HG03354 (cell line): ENCODE measurements around the gene CACNA1I.
A peak's percentile ranks its signal among the peaks of the same experiment; 100 is the strongest.
"Not testable (repeated sequence)": the region's sequence is repeated elsewhere in the genome, so short reads cannot be mapped to it uniquely, and the experiment has no call there.

ENCODE experiments used
- ATAC-seq: cut with Tn5 transposase; IDR thresholded peaks from one replicate; pipeline ENCODE4 v1.9.1; 2021; ENCODE audit warnings: mild to moderate bottlenecking; ENCODE audit not compliant: unreplicated experiment, poor library complexity, severe bottlenecking

CACNA1I gene

DNA sequence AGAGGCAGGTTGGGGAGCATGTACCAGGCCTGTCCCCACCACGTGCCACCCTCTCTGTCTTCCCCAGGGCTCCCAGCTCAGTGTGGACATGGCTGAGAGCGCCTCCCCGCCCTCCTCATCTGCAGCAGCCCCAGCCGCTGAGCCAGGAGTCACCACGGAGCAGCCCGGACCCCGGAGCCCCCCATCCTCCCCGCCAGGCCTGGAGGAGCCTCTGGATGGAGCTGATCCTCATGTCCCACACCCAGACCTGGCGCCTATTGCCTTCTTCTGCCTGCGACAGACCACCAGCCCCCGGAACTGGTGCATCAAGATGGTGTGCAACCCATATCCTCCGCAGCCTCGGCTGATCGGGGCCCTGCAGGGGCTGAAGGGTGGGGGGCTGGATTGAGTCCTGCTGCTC, at the start of gene CACNA1I:
TSS of gene CACNA1I (plus strand) at position 89 of the 400 bp plus-strand sequence. CDS start at position 89, 0 bp downstream.
- ATAC-seq: no peak

DNA sequence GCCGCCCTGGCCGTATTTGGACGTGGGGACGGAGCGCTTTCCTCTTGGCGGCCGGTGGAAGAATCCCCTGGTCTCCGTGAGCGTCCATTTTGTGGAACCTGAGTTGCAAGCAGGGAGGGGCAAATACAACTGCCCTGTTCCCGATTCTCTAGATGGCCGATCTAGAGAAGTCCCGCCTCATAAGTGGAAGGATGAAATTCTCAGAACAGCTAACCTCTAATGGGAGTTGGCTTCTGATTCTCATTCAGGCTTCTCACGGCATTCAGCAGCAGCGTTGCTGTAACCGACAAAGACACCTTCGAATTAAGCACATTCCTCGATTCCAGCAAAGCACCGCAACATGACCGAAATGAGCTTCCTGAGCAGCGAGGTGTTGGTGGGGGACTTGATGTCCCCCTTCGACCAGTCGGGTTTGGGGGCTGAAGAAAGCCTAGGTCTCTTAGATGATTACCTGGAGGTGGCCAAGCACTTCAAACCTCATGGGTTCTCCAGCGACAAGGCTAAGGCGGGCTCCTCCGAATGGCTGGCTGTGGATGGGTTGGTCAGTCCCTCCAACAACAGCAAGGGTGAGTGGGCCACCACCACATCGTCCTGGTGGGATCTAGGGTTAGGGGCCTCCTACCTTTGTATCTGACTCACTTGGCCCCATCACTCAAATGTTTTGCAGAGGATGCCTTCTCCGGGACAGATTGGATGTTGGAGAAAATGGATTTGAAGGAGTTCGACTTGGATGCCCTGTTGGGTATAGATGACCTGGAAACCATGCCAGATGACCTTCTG, 49.3 kb upstream of the CACNA1I start:
- not testable (repeated sequence) for ATAC-seq

DNA sequence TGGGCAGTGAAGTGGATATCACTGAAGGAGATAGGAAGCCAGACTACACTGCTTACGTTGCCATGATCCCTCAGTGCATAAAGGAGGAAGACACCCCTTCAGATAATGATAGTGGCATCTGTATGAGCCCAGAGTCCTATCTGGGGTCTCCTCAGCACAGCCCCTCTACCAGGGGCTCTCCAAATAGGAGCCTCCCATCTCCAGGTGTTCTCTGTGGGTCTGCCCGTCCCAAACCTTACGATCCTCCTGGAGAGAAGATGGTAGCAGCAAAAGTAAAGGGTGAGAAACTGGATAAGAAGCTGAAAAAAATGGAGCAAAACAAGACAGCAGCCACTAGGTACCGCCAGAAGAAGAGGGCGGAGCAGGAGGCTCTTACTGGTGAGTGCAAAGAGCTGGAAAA, 48.5 kb upstream of the CACNA1I start:
- not testable (repeated sequence) for ATAC-seq

DNA sequence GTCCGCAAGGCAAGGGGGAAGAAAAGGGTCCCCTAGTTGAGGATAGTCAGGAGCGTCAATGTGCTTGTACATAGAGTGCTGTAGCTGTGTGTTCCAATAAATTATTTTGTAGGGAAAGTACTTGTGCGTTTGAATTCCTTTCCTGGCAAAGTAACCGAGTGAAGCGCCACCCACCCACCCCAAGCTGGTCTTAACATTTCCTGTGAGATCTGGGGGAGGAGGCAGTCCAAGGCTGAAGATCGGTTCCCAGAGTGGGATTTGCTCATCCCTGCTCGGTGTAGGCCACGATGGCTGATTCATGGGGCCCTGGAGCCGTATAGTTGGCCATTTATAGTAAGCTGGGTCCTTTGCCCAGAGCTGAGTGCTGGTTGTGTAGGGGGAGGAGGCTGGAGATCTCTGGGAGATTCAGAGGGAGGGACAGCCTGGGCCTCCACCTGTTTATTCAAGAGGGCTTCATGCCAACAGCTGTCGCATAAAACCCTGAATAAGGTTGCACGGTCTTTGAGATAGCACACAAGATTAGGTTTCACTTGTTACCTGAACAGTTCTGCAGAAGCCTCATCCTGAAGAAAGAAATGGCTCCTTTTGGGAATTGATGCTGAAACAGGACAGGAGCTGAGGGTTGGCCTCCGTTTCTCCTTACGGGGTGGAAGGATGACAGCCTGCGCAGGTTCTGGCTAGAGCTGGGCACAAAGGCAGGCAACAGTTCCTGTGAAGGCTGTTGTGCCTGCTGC, 47.8 kb upstream of the CACNA1I start:
- ATAC-seq: no peak

DNA sequence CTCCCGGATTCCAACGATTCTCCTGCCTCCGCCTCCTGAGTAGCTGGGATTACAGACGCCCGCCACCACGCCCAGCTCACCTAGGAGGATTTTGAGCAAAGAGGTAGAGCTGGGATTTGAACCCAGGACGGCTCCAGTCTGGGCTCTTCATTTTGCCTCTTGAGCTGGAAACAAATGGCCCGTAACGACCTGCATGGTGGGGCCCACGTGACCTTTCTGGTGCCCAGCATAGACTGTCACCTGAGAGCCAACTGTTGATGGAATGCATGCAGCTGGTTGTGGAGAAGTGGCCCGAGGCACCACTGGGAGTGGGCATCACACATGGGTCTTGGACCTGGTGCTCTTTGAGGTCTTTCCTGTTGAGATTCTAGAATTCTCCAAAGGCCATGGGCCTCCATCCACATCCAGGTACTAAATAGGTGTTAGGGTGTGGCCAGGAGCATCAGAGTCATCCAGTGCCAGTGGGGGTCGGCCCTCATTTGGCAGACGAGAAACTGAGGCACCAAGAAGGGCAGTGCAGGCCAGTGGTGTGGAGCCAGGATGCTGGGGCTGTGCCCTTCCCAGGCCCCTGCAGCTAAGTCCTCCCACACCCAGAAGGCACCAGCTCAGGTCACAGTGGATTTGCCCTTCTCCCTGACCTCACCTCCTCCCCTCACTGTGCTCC, 46.3 kb upstream of the CACNA1I start:
- ATAC-seq: no peak

DNA sequence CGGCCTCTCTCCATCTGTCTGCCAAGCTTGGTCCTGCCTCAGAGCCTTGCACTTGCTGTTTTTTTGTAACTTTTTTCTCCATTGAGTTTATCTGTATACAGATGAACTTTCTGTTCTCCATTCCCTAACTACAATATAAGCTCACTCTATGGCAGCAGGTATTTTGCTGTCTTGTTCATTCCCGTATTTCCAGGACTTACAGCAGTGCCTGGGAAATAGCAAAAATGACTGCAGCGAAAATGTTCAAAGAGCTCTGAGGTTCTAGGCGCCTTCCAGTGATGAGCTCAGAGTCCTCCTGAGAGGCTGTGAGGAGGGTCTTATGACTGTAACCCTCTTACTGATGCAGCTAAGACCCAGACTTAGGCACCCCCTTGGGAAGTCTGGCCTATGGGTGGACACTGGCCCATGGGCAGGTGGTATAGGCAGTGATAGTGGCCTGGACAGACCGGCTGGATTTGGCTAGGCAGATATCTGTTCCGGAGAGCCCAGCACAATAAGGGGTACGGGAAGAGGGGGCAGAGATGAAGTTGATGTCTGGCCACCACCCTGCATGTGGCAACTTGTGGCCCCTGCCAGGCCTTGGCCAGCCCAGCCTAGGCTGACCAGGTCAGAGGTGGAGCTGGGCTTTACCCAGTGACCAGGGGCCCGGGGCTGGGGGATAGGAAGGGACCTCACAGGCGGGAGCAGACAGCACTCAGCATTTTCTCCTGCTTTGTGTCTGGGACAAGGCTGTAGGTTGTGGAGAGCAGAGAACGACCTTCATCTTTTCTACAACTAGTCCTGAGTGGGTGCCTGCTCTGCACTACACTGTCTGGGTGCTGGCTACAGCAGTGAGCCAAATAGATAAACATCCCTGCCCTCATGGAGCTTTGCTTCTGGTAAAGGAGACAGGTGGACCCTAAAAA, 45.5 kb upstream of the CACNA1I start:
- no peak for ATAC-seq

DNA sequence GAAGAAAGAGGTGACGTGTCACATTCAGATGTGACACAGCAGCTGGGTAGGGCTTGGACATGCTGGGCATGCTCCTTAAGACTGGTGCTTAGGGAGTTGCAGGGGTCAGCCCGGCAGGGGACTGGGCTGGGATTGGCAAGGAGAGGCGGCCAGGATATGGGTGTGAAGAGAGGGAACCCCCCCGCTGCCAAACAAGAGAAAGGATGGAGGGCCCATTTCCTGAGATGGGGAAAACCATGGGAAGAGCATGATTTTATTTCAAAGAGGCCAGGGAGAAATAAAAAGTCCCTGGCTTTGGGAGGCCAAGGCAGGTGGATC, 44.9 kb upstream of the CACNA1I start:
- no peak for ATAC-seq

DNA sequence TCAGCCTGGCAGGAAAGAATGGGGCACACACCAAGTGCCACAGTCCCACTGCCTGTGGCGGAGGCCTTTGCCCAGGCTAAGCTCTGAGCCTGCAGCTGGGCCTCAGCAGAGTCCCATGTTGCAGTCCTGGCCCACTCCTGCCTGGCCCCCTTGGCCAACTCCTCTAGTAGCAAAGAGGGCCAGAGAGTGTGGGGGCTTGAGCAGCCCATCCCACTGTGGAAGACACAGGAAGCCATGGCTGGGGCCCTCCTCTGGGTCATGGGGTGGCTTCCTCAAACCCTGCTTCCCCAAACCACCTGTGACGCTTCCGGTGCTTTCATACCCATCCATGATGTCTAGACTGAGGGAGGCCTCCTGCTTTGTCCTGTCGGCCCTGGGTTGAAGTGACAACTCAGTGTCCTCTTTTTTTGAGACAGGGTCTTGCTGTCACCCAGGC, 43.8 kb upstream of the CACNA1I start:
- ATAC-seq: no peak

DNA sequence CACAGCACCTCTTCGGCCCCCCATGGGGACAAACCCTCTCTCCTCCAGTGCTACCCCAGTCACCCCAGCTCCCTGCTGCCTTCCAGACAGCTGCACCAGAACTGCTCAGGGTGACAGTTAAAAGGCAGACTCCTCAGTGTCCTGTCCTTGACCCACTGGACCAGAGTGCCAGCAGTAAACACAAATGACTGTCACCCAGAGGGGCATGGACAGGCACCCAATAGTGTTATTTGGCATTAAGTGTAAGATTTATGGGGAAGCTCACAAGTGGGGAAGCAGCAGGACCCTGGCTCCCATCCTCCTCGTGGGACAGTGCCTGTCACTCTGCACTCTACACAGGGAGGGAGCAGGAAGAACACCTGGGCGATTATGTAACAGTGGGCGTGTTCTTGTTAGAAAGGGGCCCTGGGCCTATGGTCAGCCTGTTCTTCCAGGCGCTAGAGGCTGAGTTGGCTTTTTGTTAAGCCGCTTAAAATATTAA, 43.0 kb upstream of the CACNA1I start:
- no peak for ATAC-seq

DNA sequence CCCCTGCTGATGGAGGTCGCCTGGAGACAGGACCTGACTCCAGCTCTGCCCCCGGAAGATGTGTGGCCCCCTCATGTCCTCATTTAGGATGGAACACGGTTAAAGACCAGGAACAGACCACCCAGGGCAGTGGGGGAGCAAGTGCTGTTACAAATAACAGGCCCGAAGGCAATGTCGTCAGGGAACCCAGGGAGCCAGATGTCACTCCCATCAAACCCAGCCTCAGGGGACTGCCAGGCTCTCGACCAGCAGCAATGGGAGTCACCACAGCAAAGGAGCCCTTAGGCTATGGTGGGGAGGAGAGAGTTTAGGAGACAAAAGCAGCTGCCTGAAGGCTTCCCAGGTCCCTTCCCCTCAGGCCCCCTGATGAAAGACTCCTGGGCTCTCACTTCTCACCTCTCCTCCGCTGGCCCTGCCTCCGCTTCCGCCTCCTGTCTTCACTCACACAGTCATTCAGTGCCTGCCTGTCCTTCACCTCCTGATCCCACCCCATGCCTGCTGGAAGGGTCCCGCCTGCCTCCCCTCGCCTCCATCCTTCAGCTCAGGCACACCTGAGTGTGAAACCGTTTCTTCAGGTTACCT, 42.4 kb upstream of the CACNA1I start:
- no peak for ATAC-seq

DNA sequence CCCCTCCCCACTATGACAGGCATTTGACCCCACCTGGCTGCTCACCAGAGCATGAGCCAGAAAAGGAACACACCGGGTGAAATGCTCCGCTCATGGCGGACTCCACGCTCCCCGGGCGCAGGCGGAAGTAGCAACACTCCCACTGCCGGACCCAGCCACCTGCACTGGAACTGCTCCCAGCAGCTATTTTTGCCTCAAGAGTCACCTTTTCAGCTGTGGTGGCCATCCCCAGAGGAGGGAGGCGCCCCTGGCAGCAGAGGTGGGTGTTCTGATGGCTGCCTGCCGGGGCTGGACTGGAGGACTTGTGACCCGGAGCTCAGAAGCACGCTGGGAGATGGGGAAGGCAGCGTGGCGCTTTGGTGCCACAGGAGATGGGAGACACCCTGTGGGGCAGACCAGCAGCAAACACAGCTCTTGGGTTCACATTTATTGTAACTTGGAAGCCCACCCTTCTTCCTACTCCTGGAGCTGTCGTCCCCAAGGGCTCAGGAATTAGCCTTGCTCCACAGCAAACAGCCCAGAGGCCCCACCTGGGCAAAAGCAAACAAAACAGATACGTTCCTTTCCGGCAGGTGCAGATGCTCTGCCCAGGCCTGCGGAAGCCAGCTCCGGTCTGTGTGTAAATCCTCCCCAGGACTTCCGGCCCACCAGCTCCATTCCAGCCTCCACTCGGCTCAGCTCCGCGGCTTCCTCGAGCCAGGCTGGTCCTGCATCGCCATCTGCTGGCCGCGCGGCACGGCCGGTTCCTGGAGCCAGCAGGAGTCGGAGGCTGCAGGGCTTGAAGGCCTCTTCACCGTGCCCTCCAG, 41.7 kb upstream of the CACNA1I start:
- peak; percentile 30 for ATAC-seq

DNA sequence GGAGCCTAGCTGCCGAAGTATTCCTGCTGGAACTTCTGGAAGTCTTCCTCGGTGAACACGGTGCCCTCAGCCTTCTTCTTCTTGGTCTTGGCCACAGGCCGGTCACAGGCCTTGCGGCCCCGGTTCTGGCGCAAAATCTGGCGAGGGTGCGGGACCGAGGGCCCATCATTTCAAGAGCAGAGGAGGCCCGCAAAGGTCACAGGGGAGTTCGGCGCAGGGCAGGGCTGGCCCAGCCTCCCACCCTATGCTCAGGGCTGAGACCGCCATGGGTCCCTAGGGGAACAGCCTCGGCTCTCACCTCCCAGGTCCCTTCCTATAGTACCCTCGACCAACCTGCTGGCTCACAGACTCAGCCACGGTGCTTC, 41.1 kb upstream of the CACNA1I start:
- ATAC-seq: no peak

DNA sequence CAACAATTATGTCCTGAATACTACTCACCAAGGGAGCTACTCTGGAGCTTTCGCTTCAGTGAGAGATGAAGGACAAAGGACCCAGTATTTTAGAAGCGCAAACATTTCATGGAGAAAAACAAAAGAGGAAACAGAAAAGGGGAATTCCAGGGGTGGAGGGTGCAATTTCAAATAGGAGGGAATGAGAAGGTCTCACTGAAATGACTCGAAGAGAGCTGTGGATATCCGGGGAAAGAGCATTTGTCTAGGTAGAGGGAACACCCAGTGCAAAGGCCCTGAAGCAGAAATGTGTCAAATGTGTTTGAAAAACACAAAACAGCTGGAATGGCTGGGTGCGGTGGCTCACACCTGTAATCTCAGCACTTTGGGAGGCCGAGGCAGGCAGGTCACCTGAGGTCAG, 40.4 kb upstream of the CACNA1I start:
- ATAC-seq: no peak

DNA sequence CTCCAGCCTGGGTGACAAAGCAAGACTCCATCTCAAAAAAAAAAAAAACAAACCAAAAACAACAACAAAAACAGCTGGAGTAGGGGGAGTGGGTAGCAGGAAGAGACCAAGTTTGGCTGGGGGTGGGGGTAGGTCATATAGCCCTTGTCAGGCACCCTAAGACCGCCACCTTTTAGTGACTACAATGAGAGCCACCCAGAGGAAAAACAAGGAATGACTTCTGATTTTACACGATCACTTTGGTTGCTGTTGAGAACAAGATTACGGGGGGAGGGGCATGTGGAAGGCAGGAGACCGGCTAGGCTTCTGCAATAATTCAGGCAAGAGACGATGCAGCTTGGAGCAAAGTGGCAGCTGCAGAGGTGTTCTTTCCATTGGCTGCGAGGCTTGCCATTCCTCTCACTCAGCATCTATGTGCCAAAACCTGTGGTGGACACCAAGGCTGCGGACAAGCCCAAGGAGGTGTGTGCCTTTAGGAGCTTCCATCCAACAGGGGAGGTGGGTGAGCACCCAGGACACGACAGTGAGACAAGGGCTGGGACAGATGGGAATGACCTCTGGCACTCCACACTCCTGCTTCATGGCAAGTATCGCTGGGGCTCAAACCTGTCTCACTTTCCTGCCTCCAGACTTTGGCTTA, 39.7 kb upstream of the CACNA1I start:
- ATAC-seq: no peak

DNA sequence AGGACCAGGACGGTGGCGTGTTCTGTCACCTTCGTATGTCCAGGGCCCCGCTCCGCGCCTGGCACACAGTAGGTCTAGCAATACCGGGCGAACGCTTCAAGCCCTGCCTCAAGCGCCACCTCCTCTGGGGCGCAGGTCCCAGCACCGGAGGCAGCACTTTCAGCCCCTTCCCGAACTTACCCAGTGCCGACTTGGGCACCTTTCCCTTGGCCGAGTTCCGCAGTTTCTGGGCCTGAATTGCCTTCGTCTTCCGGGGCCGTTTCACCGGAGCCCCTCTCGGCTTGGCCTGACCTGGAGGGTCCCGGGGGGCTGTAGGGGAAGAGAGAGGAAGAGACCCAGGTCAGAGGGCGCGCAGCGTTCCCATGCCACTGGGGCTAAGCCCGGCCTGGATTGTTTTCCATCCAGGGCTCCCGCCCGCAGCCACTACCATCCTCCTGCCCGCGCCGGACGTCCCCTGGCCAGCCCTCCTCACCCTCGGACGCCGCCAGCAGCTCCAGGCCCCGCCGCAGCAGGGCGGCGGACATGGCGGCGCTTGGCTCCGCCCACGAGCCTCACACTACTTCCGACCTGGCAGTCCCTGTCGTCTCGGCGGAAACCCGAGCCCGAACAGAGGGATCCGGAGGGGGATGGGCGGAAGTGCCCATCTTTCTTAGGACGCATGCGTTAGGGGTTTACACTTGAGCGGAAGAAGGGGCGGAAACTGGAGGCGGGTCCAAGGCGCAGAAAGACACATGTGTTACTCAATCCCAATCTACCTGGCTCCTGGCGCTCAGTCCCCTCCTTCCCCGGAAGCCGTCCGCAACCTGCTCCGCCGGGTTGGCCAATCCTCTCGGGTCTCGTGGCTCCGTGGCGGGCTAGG, 38.1 kb upstream of the CACNA1I start, which contains the start of gene RPS19BP1:
TSS of gene RPS19BP1 (minus strand) at position 534 of the 859 bp plus-strand sequence. CDS start at position 524, 10 bp downstream.
- peak; percentile 86 for ATAC-seq

DNA sequence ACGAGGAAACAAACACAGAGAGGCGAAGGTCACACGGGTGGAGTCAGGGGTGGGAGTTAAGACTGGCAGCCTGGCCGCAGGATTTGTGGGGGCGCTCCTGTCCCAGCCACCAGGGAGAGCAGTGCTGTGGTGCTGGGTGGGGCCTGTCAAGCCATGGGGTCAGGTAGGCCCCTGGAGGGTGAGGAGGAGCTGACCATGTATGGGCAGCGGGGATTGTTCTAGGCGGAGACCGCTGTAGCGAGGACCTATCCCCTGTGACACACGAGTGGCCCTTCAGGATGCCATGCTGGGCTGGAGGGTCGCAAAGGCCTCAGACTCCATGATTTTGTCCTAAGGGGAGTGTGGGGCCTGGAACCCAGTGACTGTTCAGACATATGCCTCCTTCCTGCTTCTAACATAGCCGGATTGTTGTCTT, 36.5 kb upstream of the CACNA1I start:
- ATAC-seq: no peak
